Astrocyte of the hippocampus (primary cell): Measurements from ENCODE around the gene OOSP1.
"Not testable (repeated sequence)": the region's sequence is repeated elsewhere in the genome, so short reads cannot be mapped to it uniquely, and the experiment has no call there.

ENCODE experiments used
- DNase-seq: peaks from one replicate; pipeline ENCODE4 v3.0.0; 2011; ENCODE audit warnings: low read depth, low spot score

Gene OOSP1, protein sequence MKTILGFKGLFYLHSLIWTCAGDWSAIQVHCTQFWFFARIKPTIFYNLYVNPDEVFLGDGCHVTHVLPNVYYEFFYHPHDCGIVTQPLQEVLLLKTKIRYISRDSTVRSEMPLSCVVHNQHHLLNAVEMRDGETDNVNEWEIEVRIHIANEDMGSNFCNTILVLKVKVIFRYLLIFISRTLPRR

DNA sequence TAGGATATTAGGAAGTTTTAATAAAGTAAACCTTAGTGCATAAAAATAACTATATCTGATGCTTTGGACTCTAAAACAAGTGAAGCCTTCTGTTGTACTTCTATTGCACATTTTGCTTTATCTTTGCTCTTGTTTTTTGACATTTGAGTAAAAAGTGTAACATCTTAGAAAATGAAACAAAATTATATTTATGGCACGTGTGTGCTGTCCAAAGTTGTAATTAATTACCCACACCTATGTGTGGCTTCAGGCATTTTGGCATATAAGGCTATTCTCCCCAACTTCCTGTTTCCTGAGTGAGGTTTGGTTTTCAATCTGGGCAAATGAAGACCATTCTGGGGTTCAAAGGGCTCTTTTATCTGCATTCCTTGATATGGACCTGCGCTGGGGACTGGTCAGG, at the start of gene OOSP1:
Gene OOSP1, plus strand, starts transcription at position 301 of the 400 bp plus-strand sequence. Its CDS starts 23 bp downstream, at position 324.
- DNase-seq: no peak

DNA sequence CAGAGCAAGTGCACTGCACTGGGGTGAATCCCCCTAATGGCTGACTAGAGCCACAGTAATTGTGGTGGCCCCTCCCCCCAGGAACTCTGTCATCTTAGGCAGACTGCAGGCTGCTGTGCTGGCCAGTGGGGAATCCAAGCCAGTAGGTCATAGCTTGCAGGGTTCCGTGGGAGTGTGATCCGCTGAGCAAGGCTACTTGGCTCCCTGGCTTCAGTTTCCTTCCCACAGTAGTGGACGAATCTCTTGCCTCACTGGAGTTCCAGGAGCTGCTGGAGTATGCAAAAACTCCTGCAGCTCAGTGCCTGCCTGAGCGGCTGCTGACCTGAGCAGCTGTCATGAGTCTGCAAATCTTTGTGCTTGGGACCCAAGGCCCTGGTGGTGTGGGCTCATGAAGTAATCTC, 46.5 kb upstream of the OOSP1 start:
- DNase-seq: no peak

DNA sequence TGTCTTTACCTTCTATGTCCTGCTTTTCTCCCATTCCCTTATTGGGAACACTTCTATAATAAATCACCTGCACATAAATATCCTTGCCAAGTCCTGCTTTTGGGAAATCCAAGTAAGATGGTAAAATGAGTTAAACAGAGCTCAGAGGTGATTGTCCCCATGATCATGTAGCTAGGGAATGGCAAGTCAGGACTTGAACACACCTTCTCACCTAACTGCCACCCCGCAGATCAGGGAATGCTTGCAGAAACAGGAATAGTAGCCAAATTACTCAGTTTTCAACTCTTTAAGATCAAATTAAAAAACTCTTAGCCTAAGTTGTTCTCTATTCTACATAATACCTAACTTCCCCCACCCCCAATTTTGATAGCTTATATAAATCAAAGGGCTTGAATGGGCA, 43.6 kb upstream of the OOSP1 start:
- DNase-seq: no peak

DNA sequence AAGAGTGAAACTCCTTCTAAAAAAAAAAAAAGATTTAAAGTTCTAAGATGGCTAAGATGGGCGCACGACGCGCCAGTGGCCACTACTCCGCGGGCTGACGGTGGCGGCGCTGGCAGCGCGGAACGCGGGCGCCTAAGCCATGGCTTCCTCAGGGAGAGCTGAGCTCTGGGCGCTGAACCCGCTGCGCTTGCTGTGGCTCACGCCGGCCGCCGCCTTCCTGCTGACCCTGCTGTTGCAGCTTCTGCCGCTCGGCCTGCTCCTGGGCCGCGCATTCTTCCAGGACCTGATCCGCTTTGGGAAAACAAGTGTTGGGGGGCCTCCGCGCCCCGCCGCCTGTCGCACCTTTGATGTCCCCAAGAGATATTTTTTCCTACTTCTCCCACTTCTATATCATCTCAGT, 40.2 kb upstream of the OOSP1 start:
- no peak for DNase-seq

DNA sequence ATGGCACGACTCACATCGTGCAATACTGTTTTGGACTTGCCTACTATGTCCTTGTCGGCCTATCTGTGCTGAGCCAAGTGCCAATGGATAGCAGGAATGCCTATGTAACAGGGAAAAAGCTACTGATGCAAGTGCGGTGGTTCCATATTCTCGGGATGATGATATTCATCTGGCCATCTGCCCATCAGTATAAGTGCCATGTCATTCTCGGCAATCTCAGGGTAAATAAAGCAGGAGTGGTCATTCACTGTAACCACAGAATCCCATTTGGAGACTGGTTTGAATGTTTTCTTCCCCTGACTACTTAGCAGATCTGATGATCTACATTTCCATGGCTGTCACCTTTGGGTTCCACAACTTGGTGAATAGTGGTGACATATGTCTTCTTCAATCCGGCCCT, 39.6 kb upstream of the OOSP1 start:
- DNase-seq: no peak

- no peak for DNase-seq
These were observed 38.7 kb upstream of the OOSP1 start for GRCh38 chr11:59899532-59899931.

DNA sequence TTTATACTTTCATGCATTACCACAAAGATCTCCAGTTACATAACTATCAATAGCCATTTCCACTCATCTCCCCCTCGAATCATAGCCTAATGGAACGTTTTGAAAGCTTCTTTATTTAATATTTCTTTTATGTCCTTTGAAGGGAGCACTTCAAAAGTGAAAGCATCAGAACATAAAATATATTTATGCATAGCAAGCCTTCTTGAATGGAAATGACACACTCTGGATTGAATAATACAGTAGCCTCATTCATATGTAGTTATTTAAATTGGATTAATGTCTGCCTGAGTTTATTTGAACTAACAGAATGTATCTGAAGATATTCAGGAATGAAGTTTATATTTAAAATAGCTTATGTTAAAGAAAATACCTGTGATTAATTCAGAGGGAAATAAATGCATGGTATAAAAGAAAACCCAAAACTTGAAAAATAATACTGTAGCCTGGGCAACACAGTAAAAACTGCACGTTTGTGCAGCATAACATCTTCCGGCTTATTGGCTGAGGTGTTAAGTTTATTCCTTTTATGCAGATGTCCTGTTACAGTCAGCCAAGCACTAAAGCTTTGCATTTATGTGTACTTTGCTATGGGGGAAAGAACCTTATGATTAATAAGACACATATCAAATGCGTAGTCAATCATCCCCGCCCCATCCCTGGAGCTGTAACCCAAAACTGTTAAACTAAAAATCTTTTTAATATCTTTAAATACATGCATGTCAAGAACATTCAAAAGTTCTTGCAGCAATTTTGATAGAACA, 37.7 kb upstream of the OOSP1 start:
- DNase-seq: no peak

GRCh38 chr11:59901306-59901705, 36.9 kb upstream of the OOSP1 start:
- peak; percentile 37 for DNase-seq

DNA sequence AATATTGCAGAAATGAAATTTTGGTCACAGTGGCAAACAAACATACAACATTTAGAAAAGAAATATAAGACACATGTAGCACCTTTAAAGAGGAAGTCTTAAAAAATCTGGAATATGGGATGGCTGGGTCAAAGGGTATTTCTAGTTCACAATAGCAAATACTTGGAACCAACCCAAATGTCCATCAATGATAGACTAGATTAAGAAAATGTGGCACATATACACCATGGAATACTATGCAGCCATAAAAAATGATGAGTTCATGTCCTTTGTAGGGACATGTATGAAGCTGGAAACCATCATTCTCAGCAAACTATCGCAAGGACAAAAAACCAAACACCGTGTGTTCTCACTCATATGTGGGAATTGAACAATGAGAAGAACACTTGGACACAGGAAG, 34.7 kb upstream of the OOSP1 start:
- DNase-seq: not testable (repeated sequence)

GRCh38 chr11:59918480-59918879, 19.8 kb upstream of the OOSP1 start:
- DNase-seq: no peak

- peak; percentile 57 for DNase-seq
These were observed 19.1 kb upstream of the OOSP1 start for GRCh38 chr11:59918987-59919589.

DNA sequence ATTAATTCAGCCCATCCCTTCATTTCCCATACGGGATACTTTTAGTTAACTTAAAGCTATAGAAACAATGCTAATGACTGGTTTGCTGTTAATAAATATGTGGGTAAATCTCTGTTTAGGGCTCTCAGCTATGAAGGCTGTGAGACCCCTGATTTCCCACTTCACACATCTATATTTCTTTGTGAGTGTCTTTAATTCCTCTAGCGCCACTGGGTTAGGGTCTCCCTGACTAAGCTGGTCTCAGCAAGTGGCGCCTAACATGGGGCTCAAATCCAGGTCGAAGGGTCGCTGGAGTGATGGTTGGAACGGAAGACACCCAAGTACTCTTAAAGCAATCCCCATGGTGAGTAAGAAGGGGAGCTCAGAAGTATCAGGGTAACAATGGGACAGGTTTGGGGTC, 14.4 kb upstream of the OOSP1 start:
- DNase-seq: peak; percentile 14

- DNase-seq: no peak
These were observed 6.5 kb upstream of the OOSP1 start for GRCh38 chr11:59931688-59932087.

DNA sequence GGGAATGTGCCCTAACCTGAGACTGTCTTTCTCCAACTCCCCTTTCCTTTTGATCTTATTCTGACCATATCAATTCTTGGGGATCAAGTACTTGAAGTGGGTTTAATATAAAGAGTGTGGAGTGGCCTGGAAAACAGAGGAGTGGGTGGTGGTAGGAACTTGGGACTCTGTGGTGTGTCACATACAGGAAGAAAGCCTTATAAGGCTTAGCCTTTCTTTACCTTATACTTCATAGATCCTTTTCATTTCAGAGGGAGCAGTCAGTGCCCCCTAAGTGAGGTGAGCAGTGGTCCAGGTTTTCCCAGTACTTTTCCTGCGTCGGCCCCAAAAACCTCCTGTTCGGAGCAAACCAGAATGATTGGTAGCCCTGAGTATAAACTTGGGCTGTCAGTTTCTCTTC, 486 bp downstream of the OOSP1 start:
- DNase-seq: no peak

GRCh38 chr11:59939482-59939881, 1.2 kb downstream of the OOSP1 start:
- no peak for DNase-seq

DNA sequence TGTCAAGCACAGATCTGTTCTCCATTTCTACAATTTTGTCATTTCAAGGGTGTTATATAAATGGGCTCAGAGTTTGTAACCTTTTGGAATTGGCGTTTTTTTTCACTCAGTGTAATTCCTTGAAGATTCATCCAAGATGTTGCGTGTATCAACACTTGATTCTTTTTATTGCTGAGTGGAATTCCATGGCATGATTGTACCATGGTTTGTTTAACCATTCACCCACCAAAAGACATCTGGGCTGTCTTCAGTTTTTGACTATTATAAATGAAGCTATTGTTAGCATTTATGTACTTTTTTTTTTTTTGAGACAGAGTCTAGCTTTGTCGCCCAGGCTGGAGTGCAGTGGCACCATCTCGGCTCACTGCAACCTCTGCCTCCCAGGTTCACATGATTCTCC, 2.9 kb downstream of the OOSP1 start:
- no peak for DNase-seq

DNA sequence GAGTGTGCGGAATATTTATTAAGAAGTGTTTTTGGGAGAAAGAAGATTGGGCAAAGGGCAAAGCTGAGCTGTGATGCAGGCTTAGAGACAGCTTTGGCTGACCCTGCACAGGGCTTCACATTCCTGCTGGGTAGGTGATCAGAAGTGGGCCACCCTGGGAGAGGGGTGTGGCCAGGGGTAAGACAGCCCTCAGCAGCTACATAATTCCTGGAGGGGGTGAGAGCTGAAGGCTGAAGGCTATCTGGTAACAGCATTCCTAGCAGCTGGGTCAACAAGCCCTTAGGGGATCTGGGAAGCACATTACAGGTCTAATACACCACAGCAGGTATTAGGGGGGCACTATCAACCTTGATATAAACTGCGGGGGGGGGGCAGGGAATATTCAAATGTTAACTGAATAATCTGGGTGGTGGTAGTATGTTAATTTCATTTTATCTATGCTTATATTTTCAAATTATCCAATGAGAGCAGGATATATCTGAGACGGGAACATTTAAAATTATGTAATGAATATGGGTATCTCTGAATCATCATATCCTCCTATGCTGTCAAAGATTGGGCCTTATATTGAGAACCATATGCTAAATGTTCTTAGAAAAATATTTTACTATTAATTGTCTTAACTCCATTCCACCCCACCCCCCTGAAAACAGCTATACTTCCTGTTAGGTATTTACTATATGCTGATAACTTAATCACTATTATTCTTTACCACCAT, 5.9 kb downstream of the OOSP1 start:
- DNase-seq: no peak

DNA sequence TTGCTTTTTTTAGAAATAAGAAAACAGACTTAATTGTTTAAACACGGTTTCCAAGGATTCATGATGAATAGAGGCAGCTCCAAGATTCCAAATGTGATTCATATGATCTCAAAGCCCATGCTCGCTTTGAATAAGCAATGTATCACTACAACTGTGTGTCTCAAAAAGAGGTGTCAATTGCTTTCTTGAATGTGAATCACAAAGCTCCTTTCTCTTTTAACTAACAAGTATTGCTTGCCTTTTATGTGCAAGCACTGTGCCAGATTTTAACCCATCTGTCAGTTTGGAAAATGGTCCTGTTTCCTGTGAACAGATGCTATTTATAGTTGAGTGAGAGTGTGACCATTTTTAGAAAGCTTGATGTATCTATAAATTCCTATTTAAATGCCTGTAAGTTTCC, 6.5 kb downstream of the OOSP1 start:
- no peak for DNase-seq

GRCh38 chr11:59953463-59954218, 15.4 kb downstream of the OOSP1 start:
- DNase-seq: no peak

- no peak for DNase-seq
These were observed 16.1 kb downstream of the OOSP1 start for GRCh38 chr11:59954219-59954847.

DNA sequence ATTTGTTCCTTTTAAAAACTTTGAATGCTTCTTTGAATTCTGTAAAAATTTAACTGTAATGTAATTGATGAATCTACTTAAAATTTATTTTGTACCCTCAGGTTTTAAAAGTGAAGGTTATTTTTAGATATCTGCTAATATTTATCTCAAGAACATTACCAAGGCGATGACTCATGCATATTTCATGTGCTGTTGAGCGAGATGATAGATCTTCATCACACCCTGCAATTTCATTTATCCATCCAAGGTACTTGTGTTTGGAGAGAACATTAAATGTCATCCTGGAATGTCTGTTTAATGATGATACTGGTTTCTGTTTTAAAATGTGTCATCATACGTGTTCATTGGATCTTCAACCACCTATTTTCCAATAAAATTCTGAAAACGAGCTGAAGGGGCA, 18.9 kb downstream of the OOSP1 start:
- no peak for DNase-seq
